Measurements from ENCODE around the gene CAP2.

CAP2 gene

DNA sequence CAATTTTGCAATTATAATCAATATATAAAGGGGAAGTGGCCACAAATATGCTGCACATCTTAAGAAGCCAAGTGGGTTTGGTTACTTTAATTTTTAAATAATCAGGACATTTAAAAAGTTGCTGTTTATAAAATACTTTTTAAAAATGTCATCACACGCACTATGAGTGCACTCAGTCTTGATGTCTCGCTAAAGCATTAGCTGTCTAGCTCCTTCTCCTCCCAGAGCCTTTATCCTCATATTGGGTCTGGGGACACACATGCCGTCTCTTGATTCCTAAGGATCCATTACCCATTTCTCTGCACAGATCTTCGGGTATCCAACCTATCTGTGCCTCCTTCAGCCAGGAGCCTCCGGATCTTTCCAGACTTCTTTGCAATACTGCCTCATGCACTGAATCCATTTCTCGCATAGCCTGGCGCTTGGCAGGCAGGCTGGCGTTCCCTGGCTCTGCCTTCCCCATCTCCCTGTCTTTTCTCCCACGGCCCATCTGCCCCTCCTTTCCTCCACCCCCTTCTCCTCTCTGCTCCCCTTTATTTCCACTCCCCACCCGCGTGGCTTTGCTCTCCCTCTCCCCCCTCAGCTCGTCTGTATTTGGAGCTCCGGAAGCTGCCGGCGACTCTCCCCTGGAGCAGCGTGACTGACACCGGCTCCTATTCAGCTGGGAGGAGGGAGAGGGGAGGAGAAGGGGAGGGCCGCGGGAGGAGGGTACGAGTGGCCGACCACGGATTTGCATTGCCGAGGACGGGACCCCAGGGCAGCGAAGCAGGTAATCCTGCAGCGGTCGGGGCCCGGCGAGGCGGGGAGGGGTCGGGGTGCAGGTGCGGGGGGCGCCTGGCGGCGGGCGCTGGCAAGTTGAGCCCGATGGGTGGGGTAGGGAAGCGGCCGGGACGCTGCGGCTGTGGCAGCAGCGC is at the start of gene CAP2:
TSS of gene CAP2 (plus strand) at position 618 of the 914 bp plus-strand sequence. CDS start 27,961 bp downstream, outside the sequence.
- peak within 1 kb of the TSS; percentile 63 to 85 (median 70) for H3K4me3 ChIP-seq (ENCODE audit: low read depth in 1 of 5, low read length in 5 of 5)
- peak within 1 kb of the TSS; percentile 83 for H3K27ac ChIP-seq (ENCODE audit: low read depth, low read length)
- no peaks in the 10 kb centered on the region for H3K36me3 ChIP-seq (ENCODE audit: control insufficient read depth in 5 of 5, insufficient read depth in 5 of 5, low read length in 5 of 5)
- peaks cover 0 to 2% (median 0%) of the 10 kb centered on the region in 5 donors for H3K27me3 ChIP-seq (ENCODE audit: control insufficient read depth in 5 of 5, insufficient read depth in 4 of 5, low read length in 5 of 5)
- H3K9me3 ChIP-seq (ENCODE audit: control insufficient read depth in 5 of 5, low read length in 5 of 5): no peaks in the 10 kb centered on the region
- peaks cover 0 to 27% (median 16%) of the 10 kb centered on the region in 5 donors for H3K4me1 ChIP-seq (ENCODE audit: control insufficient read depth in 5 of 5, insufficient read depth in 5 of 5, low read length in 5 of 5)
- H3K9ac ChIP-seq (ENCODE audit: low read length in 5 of 5): peak within 1 kb of the TSS; percentile 40 to 75 (median 55)

- no peaks in the 10 kb centered on the region for H3K9me3 ChIP-seq (ENCODE audit: control insufficient read depth in 5 of 5, low read length in 5 of 5)
- H3K9ac ChIP-seq (ENCODE audit: low read length in 5 of 5): no peak overlapping the region
- H3K27me3 ChIP-seq (ENCODE audit: control insufficient read depth in 5 of 5, insufficient read depth in 4 of 5, low read length in 5 of 5): no peaks in the 10 kb centered on the region
- no peak overlapping the region for H3K4me3 ChIP-seq (ENCODE audit: low read depth in 1 of 5, low read length in 5 of 5)
- no peaks in the 10 kb centered on the region for H3K36me3 ChIP-seq (ENCODE audit: control insufficient read depth in 5 of 5, insufficient read depth in 5 of 5, low read length in 5 of 5)
- H3K27ac ChIP-seq (ENCODE audit: low read depth, low read length): no peak overlapping the region
- H3K4me1 ChIP-seq (ENCODE audit: control insufficient read depth in 5 of 5, insufficient read depth in 5 of 5, low read length in 5 of 5): no peaks in the 10 kb centered on the region
These were observed 46.4 kb upstream of the CAP2 start for GRCh38 chr6:17347012-17347411.

GRCh38 chr6:17349427-17349826 is 44.0 kb upstream of the CAP2 start:
- H3K9me3 ChIP-seq (ENCODE audit: control insufficient read depth in 5 of 5, low read length in 5 of 5): no peaks in the 10 kb centered on the region
- H3K9ac ChIP-seq (ENCODE audit: low read length in 5 of 5): no peak overlapping the region

GRCh38 chr6:17352302-17352701 is 41.1 kb upstream of the CAP2 start:
- no peaks in the 10 kb centered on the region for H3K27me3 ChIP-seq (ENCODE audit: control insufficient read depth in 5 of 5, insufficient read depth in 4 of 5, low read length in 5 of 5)
- no peaks in the 10 kb centered on the region for H3K9me3 ChIP-seq (ENCODE audit: control insufficient read depth in 5 of 5, low read length in 5 of 5)
- H3K36me3 ChIP-seq (ENCODE audit: control insufficient read depth in 5 of 5, insufficient read depth in 5 of 5, low read length in 5 of 5): no peaks in the 10 kb centered on the region
- H3K4me1 ChIP-seq (ENCODE audit: control insufficient read depth in 5 of 5, insufficient read depth in 5 of 5, low read length in 5 of 5): no peaks in the 10 kb centered on the region
- no peak overlapping the region for H3K4me3 ChIP-seq (ENCODE audit: low read depth in 1 of 5, low read length in 5 of 5)
- H3K27ac ChIP-seq (ENCODE audit: low read depth, low read length): no peak overlapping the region
- no peak overlapping the region for H3K9ac ChIP-seq (ENCODE audit: low read length in 5 of 5)

More at GRCh38 chr6:17349427-17349826, 44.0 kb upstream of the CAP2 start:
- H3K4me3 ChIP-seq (ENCODE audit: low read depth in 1 of 5, low read length in 5 of 5): no peak overlapping the region
- H3K4me1 ChIP-seq (ENCODE audit: control insufficient read depth in 5 of 5, insufficient read depth in 5 of 5, low read length in 5 of 5): no peaks in the 10 kb centered on the region
- H3K36me3 ChIP-seq (ENCODE audit: control insufficient read depth in 5 of 5, insufficient read depth in 5 of 5, low read length in 5 of 5): no peaks in the 10 kb centered on the region
- H3K27me3 ChIP-seq (ENCODE audit: control insufficient read depth in 5 of 5, insufficient read depth in 4 of 5, low read length in 5 of 5): no peaks in the 10 kb centered on the region
- no peak overlapping the region for H3K27ac ChIP-seq (ENCODE audit: low read depth, low read length)

- H3K27ac ChIP-seq (ENCODE audit: low read depth, low read length): no peak overlapping the region
- no peaks in the 10 kb centered on the region for H3K27me3 ChIP-seq (ENCODE audit: control insufficient read depth in 5 of 5, insufficient read depth in 4 of 5, low read length in 5 of 5)
- no peak overlapping the region for H3K9ac ChIP-seq (ENCODE audit: low read length in 5 of 5)
- no peaks in the 10 kb centered on the region for H3K9me3 ChIP-seq (ENCODE audit: control insufficient read depth in 5 of 5, low read length in 5 of 5)
- H3K4me3 ChIP-seq (ENCODE audit: low read depth in 1 of 5, low read length in 5 of 5): no peak overlapping the region
- H3K36me3 ChIP-seq (ENCODE audit: control insufficient read depth in 5 of 5, insufficient read depth in 5 of 5, low read length in 5 of 5): no peaks in the 10 kb centered on the region
- no peaks in the 10 kb centered on the region for H3K4me1 ChIP-seq (ENCODE audit: control insufficient read depth in 5 of 5, insufficient read depth in 5 of 5, low read length in 5 of 5)
These were observed 39.8 kb upstream of the CAP2 start for GRCh38 chr6:17353440-17354175.

DNA sequence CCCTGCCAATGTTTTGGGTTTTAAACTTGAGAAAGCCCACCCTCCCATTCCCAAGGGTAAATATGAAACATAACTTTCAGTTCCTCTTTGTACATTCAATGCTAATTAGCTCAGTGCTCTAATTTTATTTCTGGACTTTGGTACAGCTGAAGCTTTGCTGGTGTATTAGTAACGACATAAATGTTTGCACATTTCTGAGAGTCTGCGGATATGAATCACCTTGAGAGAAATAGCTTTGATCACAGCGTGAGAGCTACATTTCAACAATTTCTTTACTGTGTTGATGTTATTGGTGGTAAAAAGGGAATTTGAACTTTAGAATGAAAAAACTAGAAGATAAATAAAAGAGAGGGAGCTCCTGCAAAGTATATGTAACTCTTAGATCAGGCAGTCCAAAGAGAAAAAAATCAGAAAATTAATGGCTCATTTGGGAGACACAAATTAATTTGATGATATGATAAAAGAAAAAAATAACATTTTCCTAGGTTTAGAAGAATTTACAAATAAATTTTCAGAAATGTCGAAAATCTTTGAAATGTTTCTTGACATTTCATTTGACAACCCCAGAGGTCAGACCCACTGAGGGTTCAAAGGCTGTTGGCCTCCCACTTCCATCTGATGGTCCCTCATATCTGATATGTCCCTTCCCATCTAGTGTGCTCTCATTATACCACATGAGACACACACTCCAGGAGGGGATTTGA is 38.5 kb upstream of the CAP2 start:
- Histone ChIP-seq H3K9ac (ENCODE audit: low read length in 5 of 5) (no peak overlapping the region), H3K9me3 (ENCODE audit: control insufficient read depth in 5 of 5, low read length in 5 of 5) (no peaks in the 10 kb centered on the region), H3K27ac (ENCODE audit: low read depth, low read length) (no peak overlapping the region), H3K4me3 (ENCODE audit: low read depth in 1 of 5, low read length in 5 of 5) (no peak overlapping the region), H3K36me3 (ENCODE audit: control insufficient read depth in 5 of 5, insufficient read depth in 5 of 5, low read length in 5 of 5) (no peaks in the 10 kb centered on the region), H3K4me1 (ENCODE audit: control insufficient read depth in 5 of 5, insufficient read depth in 5 of 5, low read length in 5 of 5) (no peaks in the 10 kb centered on the region), H3K27me3 (ENCODE audit: control insufficient read depth in 5 of 5, insufficient read depth in 4 of 5, low read length in 5 of 5) (no peaks in the 10 kb centered on the region)

DNA sequence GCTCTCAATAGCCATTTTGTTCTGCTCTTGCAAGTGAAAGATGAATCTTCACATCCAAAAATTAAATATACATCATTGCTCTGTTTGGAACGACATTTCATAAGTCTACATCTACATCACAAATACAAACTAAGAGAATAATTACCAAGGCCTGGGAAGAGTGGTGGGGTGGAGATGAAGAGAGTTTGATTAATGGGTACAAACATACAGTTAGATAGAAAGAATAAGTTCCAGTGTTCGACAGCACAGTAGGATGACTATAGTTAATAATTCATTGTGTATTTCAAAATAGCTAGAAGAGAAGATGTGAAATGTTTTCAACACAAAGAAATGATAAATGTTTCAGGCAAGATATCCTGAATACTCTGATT is 38.0 kb upstream of the CAP2 start:
- no peak overlapping the region for H3K27ac ChIP-seq (ENCODE audit: low read depth, low read length)
- H3K9ac ChIP-seq (ENCODE audit: low read length in 5 of 5): no peak overlapping the region
- H3K36me3 ChIP-seq (ENCODE audit: control insufficient read depth in 5 of 5, insufficient read depth in 5 of 5, low read length in 5 of 5): no peaks in the 10 kb centered on the region
- no peak overlapping the region for H3K4me3 ChIP-seq (ENCODE audit: low read depth in 1 of 5, low read length in 5 of 5)
- H3K9me3 ChIP-seq (ENCODE audit: control insufficient read depth in 5 of 5, low read length in 5 of 5): no peaks in the 10 kb centered on the region
- no peaks in the 10 kb centered on the region for H3K27me3 ChIP-seq (ENCODE audit: control insufficient read depth in 5 of 5, insufficient read depth in 4 of 5, low read length in 5 of 5)
- no peaks in the 10 kb centered on the region for H3K4me1 ChIP-seq (ENCODE audit: control insufficient read depth in 5 of 5, insufficient read depth in 5 of 5, low read length in 5 of 5)

DNA sequence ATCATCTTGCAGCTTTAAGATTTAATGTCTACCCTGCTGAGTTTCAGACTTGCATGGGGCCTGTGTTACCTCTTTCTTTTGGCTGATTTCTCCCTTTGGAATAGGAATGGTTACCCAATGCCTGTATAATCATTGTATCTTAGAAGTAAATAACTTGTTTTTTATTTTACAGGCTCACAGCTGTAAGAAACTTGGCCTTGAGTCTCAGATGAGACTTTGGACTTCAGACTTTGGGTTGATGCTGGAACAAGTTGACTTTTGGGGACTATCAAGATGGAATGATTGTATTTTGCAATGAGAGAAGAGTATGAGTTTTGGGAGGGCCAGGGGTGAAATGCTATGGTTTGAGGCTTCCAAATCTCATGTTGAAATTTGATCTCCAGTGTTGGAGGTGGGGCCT is 34.9 kb upstream of the CAP2 start:
- H3K27ac ChIP-seq (ENCODE audit: low read depth, low read length): no peak overlapping the region
- H3K9ac ChIP-seq (ENCODE audit: low read length in 5 of 5): no peak overlapping the region
- H3K9me3 ChIP-seq (ENCODE audit: control insufficient read depth in 5 of 5, low read length in 5 of 5): no peaks in the 10 kb centered on the region
- no peak overlapping the region for H3K4me3 ChIP-seq (ENCODE audit: low read depth in 1 of 5, low read length in 5 of 5)
- H3K36me3 ChIP-seq (ENCODE audit: control insufficient read depth in 5 of 5, insufficient read depth in 5 of 5, low read length in 5 of 5): no peaks in the 10 kb centered on the region
- no peaks in the 10 kb centered on the region for H3K27me3 ChIP-seq (ENCODE audit: control insufficient read depth in 5 of 5, insufficient read depth in 4 of 5, low read length in 5 of 5)
- no peaks in the 10 kb centered on the region for H3K4me1 ChIP-seq (ENCODE audit: control insufficient read depth in 5 of 5, insufficient read depth in 5 of 5, low read length in 5 of 5)

DNA sequence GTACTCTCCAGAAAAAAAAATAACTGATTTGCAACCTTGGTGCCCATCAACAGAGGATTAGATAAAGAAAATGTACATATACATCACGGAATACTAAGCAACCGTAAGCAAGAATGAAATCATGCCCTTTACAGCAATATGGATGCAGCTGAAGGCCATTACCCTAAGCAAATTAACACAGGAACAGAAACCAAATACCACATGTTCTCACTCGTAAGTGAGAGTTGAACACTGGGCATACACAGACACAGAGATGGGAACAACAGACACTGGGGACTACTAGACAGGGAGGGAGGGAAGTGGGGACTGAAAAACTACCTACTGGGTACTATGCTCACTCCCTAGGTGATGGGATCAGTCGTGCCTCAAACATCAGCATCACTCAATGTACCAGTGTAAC is 32.8 kb upstream of the CAP2 start:
- no peak overlapping the region for H3K4me3 ChIP-seq (ENCODE audit: low read depth in 1 of 5, low read length in 5 of 5)
- no peaks in the 10 kb centered on the region for H3K27me3 ChIP-seq (ENCODE audit: control insufficient read depth in 5 of 5, insufficient read depth in 4 of 5, low read length in 5 of 5)
- H3K27ac ChIP-seq (ENCODE audit: low read depth, low read length): no peak overlapping the region
- H3K9ac ChIP-seq (ENCODE audit: low read length in 5 of 5): no peak overlapping the region
- H3K4me1 ChIP-seq (ENCODE audit: control insufficient read depth in 5 of 5, insufficient read depth in 5 of 5, low read length in 5 of 5): no peaks in the 10 kb centered on the region
- H3K36me3 ChIP-seq (ENCODE audit: control insufficient read depth in 5 of 5, insufficient read depth in 5 of 5, low read length in 5 of 5): no peaks in the 10 kb centered on the region
- H3K9me3 ChIP-seq (ENCODE audit: control insufficient read depth in 5 of 5, low read length in 5 of 5): no peaks in the 10 kb centered on the region

DNA sequence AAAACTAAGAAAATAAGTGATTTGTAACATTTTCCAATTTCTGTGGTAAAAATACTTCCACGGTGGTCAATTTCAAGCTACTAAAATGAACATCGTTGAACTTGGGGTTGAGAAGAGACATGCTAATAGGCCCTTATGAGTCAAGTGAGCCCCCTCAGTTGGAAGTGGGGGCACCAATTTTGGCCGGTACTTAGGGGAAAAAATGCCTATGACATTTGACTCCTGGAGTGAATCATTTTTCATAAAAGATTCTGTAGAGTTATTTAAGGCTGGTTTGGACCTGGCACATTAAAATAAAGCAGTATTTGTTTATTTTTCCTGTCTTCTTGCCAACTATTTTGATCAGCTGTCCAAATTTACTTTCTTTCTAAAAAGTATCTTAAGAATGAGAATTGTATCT is 32.4 kb upstream of the CAP2 start:
- no peaks in the 10 kb centered on the region for H3K27me3 ChIP-seq (ENCODE audit: control insufficient read depth in 5 of 5, insufficient read depth in 4 of 5, low read length in 5 of 5)
- H3K4me3 ChIP-seq (ENCODE audit: low read depth in 1 of 5, low read length in 5 of 5): no peak overlapping the region
- no peak overlapping the region for H3K9ac ChIP-seq (ENCODE audit: low read length in 5 of 5)
- no peaks in the 10 kb centered on the region for H3K4me1 ChIP-seq (ENCODE audit: control insufficient read depth in 5 of 5, insufficient read depth in 5 of 5, low read length in 5 of 5)
- no peaks in the 10 kb centered on the region for H3K36me3 ChIP-seq (ENCODE audit: control insufficient read depth in 5 of 5, insufficient read depth in 5 of 5, low read length in 5 of 5)
- no peaks in the 10 kb centered on the region for H3K9me3 ChIP-seq (ENCODE audit: control insufficient read depth in 5 of 5, low read length in 5 of 5)
- H3K27ac ChIP-seq (ENCODE audit: low read depth, low read length): no peak overlapping the region
